Measurements from ENCODE around the gene INPP4B. TPM values are rescaled to one million over a fixed set of nuclear protein-coding genes. Genes with fewer than 3 reads are reported as not detected.
"Not testable (repeated sequence)": the region's sequence is repeated elsewhere in the genome, so short reads cannot be mapped to it uniquely, and the experiment has no call there.

INPP4B gene
- total RNA-seq, 2 donors from 2014 or later: 10.0 to 14.1 TPM

DNA sequence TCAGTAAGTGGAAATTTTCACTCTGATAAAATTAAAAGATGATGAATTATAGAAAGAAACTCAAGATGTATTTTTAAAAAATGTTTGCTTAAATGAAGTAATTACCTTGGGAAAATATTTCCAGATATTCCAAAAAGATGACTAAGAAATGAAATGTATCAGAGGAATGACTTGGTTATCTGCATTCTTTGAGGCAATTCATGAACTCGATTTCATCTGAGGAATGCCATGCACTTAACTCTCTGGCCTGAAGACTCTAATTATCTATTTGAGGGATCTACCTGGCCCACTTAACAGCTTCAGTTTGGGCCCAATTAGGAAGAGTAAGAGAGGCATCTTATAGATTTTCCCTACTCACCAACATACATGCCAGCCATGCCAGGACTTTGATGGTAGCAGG is 182.3 kb downstream of the INPP4B start:
- intact Hi-C loops (cut with DNase I): no loop called here
- TF ChIP-seq, protein P1, sequence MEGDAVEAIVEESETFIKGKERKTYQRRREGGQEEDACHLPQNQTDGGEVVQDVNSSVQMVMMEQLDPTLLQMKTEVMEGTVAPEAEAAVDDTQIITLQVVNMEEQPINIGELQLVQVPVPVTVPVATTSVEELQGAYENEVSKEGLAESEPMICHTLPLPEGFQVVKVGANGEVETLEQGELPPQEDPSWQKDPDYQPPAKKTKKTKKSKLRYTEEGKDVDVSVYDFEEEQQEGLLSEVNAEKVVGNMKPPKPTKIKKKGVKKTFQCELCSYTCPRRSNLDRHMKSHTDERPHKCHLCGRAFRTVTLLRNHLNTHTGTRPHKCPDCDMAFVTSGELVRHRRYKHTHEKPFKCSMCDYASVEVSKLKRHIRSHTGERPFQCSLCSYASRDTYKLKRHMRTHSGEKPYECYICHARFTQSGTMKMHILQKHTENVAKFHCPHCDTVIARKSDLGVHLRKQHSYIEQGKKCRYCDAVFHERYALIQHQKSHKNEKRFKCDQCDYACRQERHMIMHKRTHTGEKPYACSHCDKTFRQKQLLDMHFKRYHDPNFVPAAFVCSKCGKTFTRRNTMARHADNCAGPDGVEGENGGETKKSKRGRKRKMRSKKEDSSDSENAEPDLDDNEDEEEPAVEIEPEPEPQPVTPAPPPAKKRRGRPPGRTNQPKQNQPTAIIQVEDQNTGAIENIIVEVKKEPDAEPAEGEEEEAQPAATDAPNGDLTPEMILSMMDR (IDR thresholded peaks at IDR 0.05): no peak
- Histone ChIP-seq H3K36me3 (no peaks in the 10 kb centered on the region), H3K9me3 (no peaks in the 10 kb centered on the region), H3K9ac (ENCODE audit: low read depth in 2 of 2, low read length in 2 of 2) (no peak overlapping the region), H3K27me3 (no peaks in the 10 kb centered on the region), H3K27ac (no peak overlapping the region), H3K4me3 (no peak overlapping the region), H3K4me1 (no peaks in the 10 kb centered on the region)
- DNase-seq: no peak

DNA sequence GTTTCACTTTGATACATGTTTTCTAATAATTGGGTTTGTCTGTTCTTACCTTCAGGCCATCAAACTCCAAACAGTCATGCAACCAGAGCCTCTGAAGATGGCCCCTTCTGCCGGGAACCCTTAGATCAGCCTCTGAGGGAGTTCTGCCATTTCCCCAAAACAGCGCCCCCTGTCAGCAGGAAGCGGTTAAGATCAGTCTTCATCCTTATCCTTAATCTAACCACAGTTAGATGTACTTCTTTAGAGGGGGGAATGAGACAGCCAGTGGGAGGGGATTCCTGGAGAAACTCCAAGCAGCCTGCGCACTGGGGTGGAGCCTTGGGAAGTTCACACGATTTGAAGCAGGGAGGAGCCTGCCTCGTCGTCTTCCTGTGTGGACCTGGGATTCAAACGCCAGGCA is 185.4 kb downstream of the INPP4B start:
- Histone ChIP-seq H3K4me1 (no peaks in the 10 kb centered on the region), H3K9me3 (peaks cover 8% of the 10 kb centered on the region), H3K27me3 (no peaks in the 10 kb centered on the region), H3K36me3 (no peaks in the 10 kb centered on the region), H3K4me3 (no peak overlapping the region), H3K27ac (no peak overlapping the region), H3K9ac (ENCODE audit: low read depth in 2 of 2, low read length in 2 of 2) (no peak overlapping the region)
- no peak for DNase-seq
- intact Hi-C loops (cut with DNase I): no loop called here
- TF ChIP-seq, protein P1 (IDR thresholded peaks at IDR 0.05): no peak

DNA sequence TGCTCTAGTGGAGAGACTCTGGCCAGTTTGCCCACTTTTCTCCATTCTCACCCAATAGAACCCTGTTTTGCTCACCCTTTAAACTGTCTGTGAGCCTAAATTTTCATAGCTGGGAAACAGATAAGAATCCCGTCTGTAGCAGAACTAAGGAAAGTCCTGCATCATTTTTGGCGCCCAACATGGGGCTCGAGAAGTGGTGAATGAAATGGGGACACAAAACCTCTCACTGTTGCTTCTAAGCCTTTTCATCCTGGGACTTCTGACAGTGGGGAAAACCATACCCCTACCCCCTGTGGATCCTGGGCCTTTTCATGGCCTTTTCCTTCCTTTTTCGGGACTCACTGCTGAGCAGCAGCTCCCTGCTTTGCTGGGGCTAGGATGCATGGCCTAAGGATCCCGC is 189.9 kb downstream of the INPP4B start:
- DNase-seq: no peak
- peaks cover 8% of the 10 kb centered on the region for H3K9me3 ChIP-seq
- no peaks in the 10 kb centered on the region for H3K27me3 ChIP-seq
- TF ChIP-seq, protein P1 (IDR thresholded peaks at IDR 0.05): no peak
- H3K36me3 ChIP-seq: no peaks in the 10 kb centered on the region
- H3K27ac ChIP-seq: no peak overlapping the region
- H3K9ac ChIP-seq (ENCODE audit: low read depth in 2 of 2, low read length in 2 of 2): no peak overlapping the region
- intact Hi-C loops (cut with DNase I): no loop called here
- H3K4me1 ChIP-seq: no peaks in the 10 kb centered on the region
- H3K4me3 ChIP-seq: no peak overlapping the region

DNA sequence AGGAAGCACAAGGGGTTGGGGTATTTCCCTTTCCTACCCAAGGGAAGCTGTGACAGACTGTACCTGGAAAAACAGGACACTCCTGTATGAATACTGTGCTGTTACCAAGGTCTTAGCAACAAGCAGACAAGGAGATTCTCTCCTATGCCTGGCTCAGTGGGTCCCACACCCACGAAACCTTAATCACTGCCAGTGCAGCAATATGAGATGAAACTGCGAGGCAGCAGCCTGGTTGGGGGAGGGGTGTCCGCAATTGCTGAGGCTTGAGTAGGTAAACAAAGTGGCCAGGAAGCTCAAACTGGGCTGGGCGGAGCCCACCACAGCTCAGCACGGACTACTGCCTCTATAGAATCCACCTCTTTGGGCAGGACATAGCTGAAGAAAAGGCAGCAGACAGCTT is 197.7 kb downstream of the INPP4B start:
- no peak for DNase-seq
- Histone ChIP-seq H3K27me3 (no peaks in the 10 kb centered on the region), H3K9me3 (no peaks in the 10 kb centered on the region)

DNA sequence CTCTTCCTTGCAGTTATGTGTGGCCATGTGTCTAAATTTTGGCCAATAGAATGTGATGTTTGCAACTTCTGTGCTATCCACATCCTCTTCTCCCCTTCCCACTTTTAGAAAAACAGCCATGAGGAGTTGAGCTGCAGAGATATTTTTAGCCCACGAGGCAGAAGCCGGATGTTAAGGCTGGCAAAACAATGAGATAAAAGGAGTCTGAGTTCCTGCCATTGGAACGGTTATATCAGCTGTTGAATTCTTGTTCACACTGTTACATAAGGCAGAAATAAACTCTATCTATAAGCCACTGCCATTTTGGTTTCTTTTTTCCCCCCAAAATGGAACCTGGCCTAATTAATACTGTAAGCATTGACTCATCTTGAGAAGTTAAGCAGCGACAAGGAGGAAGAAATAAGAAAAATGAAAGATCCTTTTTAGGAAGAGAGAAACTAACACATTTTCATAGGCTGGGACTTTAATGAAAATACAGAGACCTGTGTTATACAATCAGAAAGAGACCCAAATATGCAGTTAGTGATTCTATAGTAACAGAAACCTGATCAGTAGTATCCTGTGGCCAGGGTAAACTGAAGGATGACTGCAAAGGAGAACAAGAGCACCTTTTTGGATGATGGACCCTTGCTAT is 200.5 kb downstream of the INPP4B start:
- intact Hi-C loops (cut with DNase I): no loop called here
- Histone ChIP-seq H3K4me1 (no peaks in the 10 kb centered on the region), H3K4me3 (no peak overlapping the region), H3K27me3 (no peaks in the 10 kb centered on the region), H3K27ac (no peak overlapping the region), H3K36me3 (no peaks in the 10 kb centered on the region), H3K9me3 (no peaks in the 10 kb centered on the region), H3K9ac (ENCODE audit: low read depth in 2 of 2, low read length in 2 of 2) (no peak overlapping the region)
- TF ChIP-seq, protein P1 (IDR thresholded peaks at IDR 0.05): no peak
- DNase-seq: no peak

More for the DNA sequence above, 197.7 kb downstream of the INPP4B start:
- Histone ChIP-seq H3K4me1 (no peaks in the 10 kb centered on the region), H3K27ac (no peak overlapping the region), H3K9ac (ENCODE audit: low read depth in 2 of 2, low read length in 2 of 2) (no peak overlapping the region), H3K36me3 (no peaks in the 10 kb centered on the region), H3K4me3 (no peak overlapping the region)
- TF ChIP-seq, protein P1 (IDR thresholded peaks at IDR 0.05): no peak
- intact Hi-C loops (cut with DNase I): no loop called here

DNA sequence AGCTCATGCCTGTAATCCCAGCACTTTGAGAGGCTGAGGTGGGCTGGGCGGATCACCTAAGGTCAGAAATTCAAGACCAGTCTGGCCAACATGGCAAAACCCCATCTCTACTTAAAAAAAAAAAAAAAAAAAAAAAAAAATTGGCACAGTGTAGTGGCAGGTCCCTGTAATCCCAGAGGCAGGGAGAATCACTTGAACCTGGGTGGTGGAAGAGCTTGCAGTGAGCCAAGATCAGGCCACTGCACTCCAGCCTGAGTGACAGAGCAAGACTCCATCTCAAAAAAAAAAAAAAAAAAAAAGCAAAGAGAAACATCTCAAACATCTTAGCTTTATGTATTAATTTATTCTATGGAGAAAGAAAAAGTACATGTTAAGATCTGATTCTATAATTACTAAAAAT is 201.5 kb downstream of the INPP4B start:
- H3K4me1 ChIP-seq; H3K36me3 ChIP-seq; H3K4me3 ChIP-seq; intact Hi-C loops (cut with DNase I); H3K9ac ChIP-seq (ENCODE audit: low read depth in 2 of 2, low read length in 2 of 2); H3K27ac ChIP-seq; DNase-seq; H3K27me3 ChIP-seq; H3K9me3 ChIP-seq: not testable (repeated sequence)

Measured in colonic mucosa (tissue), 4 donors.